HepG2 (cell line): ENCODE results near the gene CAST.
A peak's percentile ranks its signal among the peaks of the same experiment; 100 is the strongest.

ENCODE experiments used
- CTCF ChIP-seq: sonication (generic); formaldehyde crosslinking; IDR thresholded peaks from 2 replicates; pipeline ENCODE4 v1.5.0; 2020; ENCODE audit warnings: mild to moderate bottlenecking, missing genetic modification reagents, moderate library complexity
- ISL2 ChIP-seq: sonication (generic); formaldehyde crosslinking; IDR thresholded peaks from 2 replicates; pipeline ENCODE4 v1.5.0; 2020; ENCODE audit warnings: missing genetic modification reagents
- MTA1 ChIP-seq: sonication (generic); formaldehyde crosslinking; IDR thresholded peaks from 2 replicates; pipeline ENCODE4 v1.4.0; 2020; ENCODE audit warnings: missing genetic modification reagents, mild to moderate bottlenecking, borderline replicate concordance
- MXI1 ChIP-seq: IDR thresholded peaks from 3 replicates; pipeline ENCODE4 v1.6.1; 2012; ENCODE audit warnings: low read depth, low read length, inconsistent platforms, borderline replicate concordance
- NFIC ChIP-seq: IDR thresholded peaks from 2 replicates; pipeline ENCODE4 v1.6.1; 2012; ENCODE audit warnings: mild to moderate bottlenecking, low read length, inconsistent platforms
- SP140L ChIP-seq: sonication (generic); formaldehyde crosslinking; IDR thresholded peaks from 2 replicates; pipeline ENCODE4 v1.4.0; 2020; ENCODE audit warnings: missing genetic modification reagents, borderline replicate concordance
- STAT6 ChIP-seq: sonication (generic); formaldehyde crosslinking; IDR thresholded peaks from 2 replicates; pipeline ENCODE4 v1.4.0; 2020; ENCODE audit warnings: missing genetic modification reagents, mild to moderate bottlenecking, borderline replicate concordance
- ZNF12 ChIP-seq: sonication (generic); formaldehyde crosslinking; IDR thresholded peaks from 2 replicates; pipeline ENCODE4 v1.5.0; 2020; ENCODE audit warnings: missing genetic modification reagents
- ZNF143 ChIP-seq: sonication (generic); formaldehyde crosslinking; IDR thresholded peaks from 2 replicates; pipeline ENCODE4 v1.4.0; 2020; ENCODE audit warnings: missing genetic modification reagents
- ZNF549 ChIP-seq: sonication (generic); formaldehyde crosslinking; IDR thresholded peaks from 2 replicates; pipeline ENCODE4 v1.5.0; 2020; ENCODE audit warnings: missing genetic modification reagents
- ZNF563 ChIP-seq: sonication (generic); formaldehyde crosslinking; IDR thresholded peaks from 2 replicates; pipeline ENCODE4 v1.8.0; 2022; ENCODE audit warnings: mild to moderate bottlenecking, moderate library complexity, missing genetic modification reagents
- ZNF7 ChIP-seq: IDR thresholded peaks from 2 replicates; pipeline ENCODE4 v1.6.1; 2016; ENCODE audit warnings: missing biosample characterization, missing genetic modification reagents

- TF ChIP-seq SP140L (CRISPR knock-in tag) (no peak), ZNF549 (CRISPR knock-in tag) (no peak), CTCF (CRISPR knock-in tag) (peak; percentile 40), MTA1 (CRISPR knock-in tag) (no peak), NFIC (no peak), ZNF563 (CRISPR knock-in tag) (no peak), ZNF143 (CRISPR knock-in tag) (no peak), MXI1 (no peak), ISL2 (no peak), STAT6 (CRISPR knock-in tag) (no peak), ZNF7 (no peak), ZNF12 (CRISPR knock-in tag) (no peak)
Measured at GRCh38 chr5:96651948-96652753, 10.0 kb upstream of the CAST start.
